Large intestine (tissue), 3 donors: ENCODE data around the gene NUDT9. TPM values are rescaled to one million over a fixed set of nuclear protein-coding genes. Genes with fewer than 3 reads are reported as not detected.
A peak's percentile ranks its signal among the peaks of the same experiment; 100 is the strongest.
"Not testable (repeated sequence)": the region's sequence is repeated elsewhere in the genome, so short reads cannot be mapped to it uniquely, and the experiment has no call there.

Experiments
- DNase-seq, 2 donors: peaks; one replicate each; pipeline versions ENCODE4 v3.0.0 to v3.0.0-alpha.2; 2013
- H3K27ac ChIP-seq: one replicate; pipeline ENCODE4 v1.5.1; 2013; ENCODE audit warnings: low read length
- H3K27me3 ChIP-seq: 2 replicates; pipeline ENCODE4 v1.6.1; 2013; ENCODE audit warnings: low read length; ENCODE audit not compliant: control insufficient read depth, insufficient read depth
- H3K36me3 ChIP-seq: 2 replicates; pipeline ENCODE4 v1.6.1; 2013; ENCODE audit warnings: low read length; ENCODE audit not compliant: control insufficient read depth, insufficient read depth
- H3K4me1 ChIP-seq: one replicate; pipeline ENCODE4 v1.6.1; 2013; ENCODE audit warnings: low read length; ENCODE audit not compliant: control insufficient read depth, insufficient read depth
- H3K4me3 ChIP-seq: one replicate; pipeline ENCODE4 v1.5.1; 2013; ENCODE audit warnings: low read length
- H3K9me3 ChIP-seq: one replicate; pipeline ENCODE4 v1.6.1; 2013; ENCODE audit warnings: mild to moderate bottlenecking, low read depth, low read length, moderate library complexity; ENCODE audit not compliant: control insufficient read depth
- WGBS: methylation state at CpG from one replicate; pipeline ENCODE4 v1.1.5; 2013; ENCODE audit warnings: low lambda C conversion rate; ENCODE audit not compliant: insufficient coverage; 5-methylcytosine and 5-hydroxymethylcytosine counted together
- polyA plus RNA-seq: library from polyadenylated mRNA; unstranded; fragments of 120-200 nt; gene quantifications from one replicate; pipeline ENCODE4 v1.2.1, GENCODE V29; 2013

The NUDT9 gene
- polyA plus RNA-seq, 1 donor: 71.8 TPM

GRCh38 chr4:87390055-87390454 lies 32.3 kb upstream of the NUDT9 start:
- H3K9me3 ChIP-seq, H3K27me3 ChIP-seq, H3K4me1 ChIP-seq, H3K36me3 ChIP-seq, DNase-seq: not testable (repeated sequence)
- peak overlapping the region; percentile 71 for H3K4me3 ChIP-seq
- no CpG with 5 or more reads among the region's 20 CpGs for WGBS
- H3K27ac ChIP-seq: peak overlapping the region; percentile 78

DNA sequence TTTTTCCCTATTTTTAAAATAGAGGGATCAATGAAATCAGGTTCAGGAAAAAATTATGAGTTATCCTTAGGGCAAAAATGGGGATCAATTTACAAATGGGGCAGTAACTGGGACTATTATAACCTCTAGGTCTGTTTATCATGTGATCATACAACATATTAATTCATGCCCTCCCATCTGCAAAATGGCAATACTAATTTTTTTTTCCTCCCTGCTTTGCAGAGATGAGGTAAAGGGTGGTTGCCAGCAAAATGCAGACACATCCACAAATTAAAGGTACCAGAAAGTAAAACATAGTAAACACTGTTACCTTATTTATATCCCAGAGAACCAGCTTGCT lies 31.9 kb upstream of the NUDT9 start:
- H3K4me3 ChIP-seq: peak overlapping the region; percentile 71
- H3K27me3 ChIP-seq: no peaks in the 10 kb centered on the region
- peak overlapping the region; percentile 78 for H3K27ac ChIP-seq
- H3K9me3 ChIP-seq: peaks cover 2% of the 10 kb centered on the region
- no peak for DNase-seq
- H3K4me1 ChIP-seq: peaks cover 5% of the 10 kb centered on the region
- H3K36me3 ChIP-seq: peaks cover 6% of the 10 kb centered on the region

DNA sequence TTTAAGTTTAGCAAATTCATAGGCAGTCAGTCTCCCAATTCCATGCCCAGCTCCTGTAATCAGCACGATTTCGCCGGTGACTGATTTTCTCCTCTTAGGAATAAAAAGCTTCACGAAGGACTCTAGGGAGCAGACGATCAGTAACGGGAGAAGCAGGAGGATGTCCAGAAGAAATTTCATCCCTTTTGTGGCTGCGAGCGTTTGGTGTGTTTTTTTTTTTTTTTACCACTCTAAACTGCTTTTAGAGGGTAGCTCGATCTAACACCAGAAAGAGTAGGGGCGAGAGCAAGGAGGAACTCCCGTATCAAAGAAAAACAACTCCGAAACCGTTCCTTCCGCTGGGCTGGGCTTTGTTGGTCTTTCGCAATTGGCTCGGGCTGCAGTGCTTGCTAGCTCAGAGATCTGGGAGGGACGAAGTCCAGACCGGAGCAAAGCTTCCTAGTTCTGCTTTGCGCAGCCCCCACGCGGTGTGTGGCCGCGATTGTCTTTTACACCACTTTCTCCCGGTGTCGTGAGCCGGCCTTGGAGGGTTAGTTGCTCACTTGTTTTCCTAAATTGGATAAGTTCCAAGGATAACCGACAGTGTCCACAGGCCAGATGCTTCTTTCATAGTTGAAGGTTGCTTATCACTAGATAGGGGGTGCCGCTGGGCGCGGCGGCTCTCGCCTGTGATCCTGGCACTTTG lies 31.3 kb upstream of the NUDT9 start, which contains the start of gene HSD17B11:
Gene HSD17B11 (minus strand): TSS at position 298 of the 685 bp plus-strand sequence. CDS start 118 bp downstream, at position 180.
- Histone ChIP-seq H3K27ac (peak within 1 kb of the TSS; percentile 78), H3K36me3 (peaks cover 6% of the 10 kb centered on the region), H3K9me3 (no peaks in the 10 kb centered on the region), H3K4me1 (peaks cover 5% of the 10 kb centered on the region), H3K27me3 (no peaks in the 10 kb centered on the region), H3K4me3 (peak within 1 kb of the TSS; percentile 71)
- 0% methylated on average over 2 of the region's 32 CpGs for WGBS
- peak; percentile 94 to 97 for DNase-seq

- no peaks in the 10 kb centered on the region for H3K27me3 ChIP-seq
- peak overlapping the region; percentile 71 for H3K4me3 ChIP-seq
- WGBS: 71% methylated on average over 5 of the region's 16 CpGs
- peak overlapping the region; percentile 78 for H3K27ac ChIP-seq
- peaks cover 6% of the 10 kb centered on the region for H3K36me3 ChIP-seq
- H3K4me1 ChIP-seq: peaks cover 5% of the 10 kb centered on the region
- no peaks in the 10 kb centered on the region for H3K9me3 ChIP-seq
- no peak for DNase-seq
Observed at GRCh38 chr4:87391576-87392054, 30.8 kb upstream of the NUDT9 start.

DNA sequence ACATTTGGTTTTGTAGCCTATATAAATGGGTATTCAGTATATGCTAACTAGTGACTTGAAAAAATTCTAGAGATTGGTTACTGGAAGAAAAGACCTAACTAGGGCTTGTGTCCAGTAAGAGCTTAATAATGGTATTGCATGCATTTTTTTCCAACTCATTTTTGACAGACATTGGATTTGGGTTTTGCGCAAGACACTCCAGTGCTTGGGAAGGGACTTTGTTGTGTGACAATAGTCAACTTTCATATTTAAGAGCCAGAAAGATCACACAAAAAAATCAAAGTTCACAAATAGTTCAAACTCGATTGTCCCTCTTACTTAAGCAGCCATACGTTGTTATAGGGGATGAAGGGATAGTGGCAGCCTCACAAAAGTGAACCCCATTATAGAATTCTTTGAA lies 30.2 kb upstream of the NUDT9 start:
- H3K4me3 ChIP-seq: no peak overlapping the region
- H3K4me1 ChIP-seq: no peaks in the 10 kb centered on the region
- H3K27me3 ChIP-seq: no peaks in the 10 kb centered on the region
- H3K36me3 ChIP-seq: peaks cover 3% of the 10 kb centered on the region
- no peaks in the 10 kb centered on the region for H3K9me3 ChIP-seq
- DNase-seq: no peak
- WGBS: no CpG with 5 or more reads among the region's 3 CpGs
- no peak overlapping the region for H3K27ac ChIP-seq

DNA sequence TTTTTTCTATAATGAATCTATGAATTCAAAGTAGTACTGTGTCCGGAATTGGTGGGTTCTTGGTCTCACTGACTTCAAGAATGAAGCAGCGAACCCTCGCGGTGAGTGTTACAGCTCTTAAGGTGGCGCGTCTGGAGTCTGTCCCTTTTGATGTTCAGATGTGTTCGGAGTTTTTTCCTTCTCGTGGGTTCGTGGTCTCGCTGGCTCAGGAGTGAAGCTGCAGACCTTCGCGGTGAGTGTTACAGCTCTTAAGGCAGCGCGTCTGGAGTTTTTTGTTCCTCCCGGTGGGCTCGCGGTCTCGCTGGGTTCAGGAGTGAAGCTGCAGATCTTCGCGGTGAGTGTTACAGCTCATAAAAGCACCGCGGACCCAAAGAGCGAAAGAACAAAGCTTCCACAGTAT lies 27.3 kb upstream of the NUDT9 start:
- not testable (repeated sequence) for H3K4me1 ChIP-seq, H3K27ac ChIP-seq, H3K9me3 ChIP-seq, H3K4me3 ChIP-seq, H3K27me3 ChIP-seq, H3K36me3 ChIP-seq, DNase-seq
- no CpG with 5 or more reads among the region's 23 CpGs for WGBS

DNA sequence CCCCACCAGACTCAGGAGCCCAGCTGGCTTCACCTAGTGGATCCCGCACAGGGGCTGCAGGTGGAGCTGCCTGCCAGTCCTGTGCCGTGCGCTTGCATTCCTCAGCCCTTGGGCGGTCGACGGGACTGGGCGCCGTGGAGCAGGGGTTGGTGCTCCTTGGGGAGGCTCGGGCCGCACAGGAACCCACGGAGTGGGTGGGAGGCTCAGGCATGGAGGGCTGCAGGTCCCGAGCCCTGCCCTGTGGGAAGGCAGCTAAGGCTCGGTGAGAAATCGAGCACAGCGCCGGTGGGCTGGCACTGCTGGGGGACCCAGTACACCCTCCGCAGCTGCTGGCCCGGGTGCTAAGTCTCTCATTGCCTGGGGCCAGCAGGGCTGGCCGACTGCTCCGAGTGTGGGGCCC lies 26.5 kb upstream of the NUDT9 start:
- WGBS: no CpG with 5 or more reads among the region's 20 CpGs

GRCh38 chr4:87399148-87399547 lies 23.2 kb upstream of the NUDT9 start:
- no peak overlapping the region for H3K27ac ChIP-seq
- H3K36me3 ChIP-seq: no peaks in the 10 kb centered on the region
- no peaks in the 10 kb centered on the region for H3K27me3 ChIP-seq
- DNase-seq: no peak
- no peak overlapping the region for H3K4me3 ChIP-seq
- H3K9me3 ChIP-seq: peaks cover 5% of the 10 kb centered on the region
- H3K4me1 ChIP-seq: no peaks in the 10 kb centered on the region
- WGBS: no CpG with 5 or more reads among the region's 3 CpGs

More for the DNA sequence above, 26.5 kb upstream of the NUDT9 start:
- not testable (repeated sequence) for DNase-seq, H3K36me3 ChIP-seq, H3K9me3 ChIP-seq, H3K4me3 ChIP-seq, H3K27ac ChIP-seq, H3K4me1 ChIP-seq, H3K27me3 ChIP-seq

GRCh38 chr4:87399954-87400353 lies 22.4 kb upstream of the NUDT9 start:
- no CpG with 5 or more reads among the region's 1 CpG for WGBS
- H3K9me3 ChIP-seq: peaks cover 5% of the 10 kb centered on the region
- no peak overlapping the region for H3K27ac ChIP-seq
- no peaks in the 10 kb centered on the region for H3K4me1 ChIP-seq
- no peak for DNase-seq
- H3K4me3 ChIP-seq: no peak overlapping the region
- H3K27me3 ChIP-seq: no peaks in the 10 kb centered on the region
- H3K36me3 ChIP-seq: no peaks in the 10 kb centered on the region

- not testable (repeated sequence) for H3K27me3 ChIP-seq, H3K27ac ChIP-seq, DNase-seq, H3K4me3 ChIP-seq, H3K36me3 ChIP-seq, H3K9me3 ChIP-seq
- no CpG with 5 or more reads among the region's 1 CpG for WGBS
- H3K4me1 ChIP-seq: peaks cover 20% of the 10 kb centered on the region
Observed at GRCh38 chr4:87403732-87404131, 18.6 kb upstream of the NUDT9 start.

GRCh38 chr4:87405211-87405820 lies 17.1 kb upstream of the NUDT9 start:
- no peaks in the 10 kb centered on the region for H3K27me3 ChIP-seq
- WGBS: 100% methylated on average over 3 of the region's 5 CpGs
- peaks cover 30% of the 10 kb centered on the region for H3K4me1 ChIP-seq

More at GRCh38 chr4:87405211-87405820, 17.1 kb upstream of the NUDT9 start:
- Histone ChIP-seq H3K36me3 (no peaks in the 10 kb centered on the region), H3K27ac (no peak overlapping the region), H3K9me3 (no peaks in the 10 kb centered on the region), H3K4me3 (no peak overlapping the region)
- DNase-seq: no peak
